GM18870 (cell line): ENCODE data around the gene PHKB.
"Not testable (repeated sequence)": the region's sequence is repeated elsewhere in the genome, so short reads cannot be mapped to it uniquely, and the experiment has no call there.

ENCODE experiments used
- ATAC-seq: cut with Tn5 transposase; IDR thresholded peaks from one replicate; pipeline ENCODE4 v1.9.1; 2021; ENCODE audit warnings: moderate library complexity; ENCODE audit not compliant: unreplicated experiment

PHKB gene

DNA sequence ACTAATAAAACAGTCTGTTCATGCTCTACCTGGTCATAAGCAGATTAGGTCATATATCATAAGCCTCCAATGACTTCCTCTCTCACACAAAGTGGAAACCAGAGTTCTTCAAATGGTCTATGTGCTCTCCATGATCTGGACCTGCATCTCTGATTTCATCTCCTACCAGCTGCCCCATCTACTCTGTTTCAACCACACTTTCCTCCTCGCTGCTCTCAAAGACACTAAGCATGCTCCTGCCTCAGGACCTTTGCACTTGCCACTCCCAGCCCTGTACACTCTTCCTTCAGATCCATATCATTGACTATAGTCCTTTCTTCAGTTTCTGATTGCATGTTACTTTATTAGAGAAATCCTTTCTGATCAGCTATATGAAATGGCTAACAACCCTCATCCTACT lies 196.8 kb downstream of the PHKB start:
- no peak for ATAC-seq

DNA sequence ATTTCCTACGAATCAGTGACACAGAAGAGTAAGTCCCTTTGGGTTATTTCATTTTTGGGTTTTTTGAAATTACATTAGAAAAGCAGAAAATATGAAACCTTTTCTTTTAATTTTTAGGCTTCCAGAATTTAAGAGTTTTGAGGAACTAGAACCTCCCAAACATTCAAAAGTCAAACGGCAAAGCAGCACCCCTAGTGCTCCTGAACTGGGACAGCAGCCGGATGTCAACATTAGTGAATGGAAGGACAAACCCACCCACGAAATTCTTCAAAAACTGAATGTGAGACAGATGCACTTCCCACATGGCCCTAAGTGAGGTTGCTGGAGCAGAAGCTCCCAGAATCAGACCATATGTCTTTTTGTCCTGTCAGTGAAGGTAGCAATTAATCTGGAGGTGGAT lies 199.4 kb downstream of the PHKB start:
- ATAC-seq: no peak

DNA sequence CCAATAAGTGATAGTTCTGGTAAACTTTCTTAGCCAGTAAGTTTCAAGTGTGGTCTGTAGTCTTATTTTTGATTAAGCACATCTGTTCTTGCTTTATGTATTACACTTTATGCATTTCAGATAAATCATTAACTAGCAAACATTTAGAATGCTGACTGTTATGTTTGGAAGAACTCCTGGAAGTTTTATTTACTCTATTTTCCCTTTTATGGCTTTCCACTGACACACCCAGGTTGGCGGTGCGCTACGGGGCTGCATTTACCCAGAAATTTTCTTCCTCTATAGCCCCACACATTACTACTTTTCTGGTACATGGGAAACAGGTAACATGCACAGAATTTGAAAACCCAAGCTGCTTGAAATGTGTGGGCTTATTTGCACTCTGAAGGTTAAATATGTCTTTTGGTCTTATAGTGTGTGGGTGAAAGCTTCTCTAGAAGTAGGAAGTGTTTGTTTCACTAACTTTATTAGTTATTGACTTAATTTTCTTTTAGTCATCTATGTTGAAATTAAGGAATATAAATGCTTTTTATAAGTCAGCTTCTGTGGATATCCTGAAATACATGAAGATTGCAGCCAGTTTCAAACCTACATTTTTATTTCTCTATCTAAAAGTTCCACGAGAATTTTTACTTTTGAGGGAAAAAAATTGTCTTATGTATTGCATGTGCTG lies 203.7 kb downstream of the PHKB start:
- no peak for ATAC-seq

DNA sequence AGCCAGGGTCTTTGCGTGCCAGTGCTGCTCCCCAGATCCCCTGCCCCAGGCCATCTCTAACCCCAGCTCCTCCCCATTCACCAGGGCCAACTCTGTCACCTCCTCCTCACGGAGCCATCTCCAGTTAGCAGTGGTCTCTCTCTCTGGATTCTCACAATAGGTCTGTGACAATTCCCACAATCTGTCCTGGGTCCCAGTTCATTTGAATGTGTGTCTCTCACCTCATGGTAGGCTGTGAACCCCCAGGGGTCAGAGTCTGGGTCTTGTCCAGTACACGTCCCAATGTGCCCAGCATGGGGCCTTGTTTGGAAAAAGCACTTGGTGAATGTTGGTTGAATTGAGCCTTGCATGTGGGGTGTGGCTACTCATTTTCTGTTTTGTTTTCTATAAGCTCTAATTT lies 205.3 kb downstream of the PHKB start:
- ATAC-seq: no peak

DNA sequence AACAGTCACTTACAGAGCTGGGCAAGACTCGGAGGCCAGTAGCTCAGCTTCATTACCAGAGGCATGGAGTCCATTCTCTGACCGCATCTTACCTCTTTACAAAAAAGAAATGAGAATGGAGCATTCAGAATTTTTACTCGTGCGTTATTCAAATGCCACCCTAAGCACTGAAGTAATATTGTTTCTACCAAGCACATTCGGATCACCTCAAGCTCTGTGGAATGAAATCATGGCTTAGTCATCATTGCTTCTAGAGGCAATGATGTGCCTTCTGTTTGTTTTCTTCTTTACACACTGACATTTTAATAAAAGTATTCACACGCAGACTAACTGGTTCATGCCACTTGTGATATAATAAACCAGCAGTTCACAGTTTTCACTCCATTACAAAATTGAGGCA lies 206.8 kb downstream of the PHKB start:
- ATAC-seq: no peak

DNA sequence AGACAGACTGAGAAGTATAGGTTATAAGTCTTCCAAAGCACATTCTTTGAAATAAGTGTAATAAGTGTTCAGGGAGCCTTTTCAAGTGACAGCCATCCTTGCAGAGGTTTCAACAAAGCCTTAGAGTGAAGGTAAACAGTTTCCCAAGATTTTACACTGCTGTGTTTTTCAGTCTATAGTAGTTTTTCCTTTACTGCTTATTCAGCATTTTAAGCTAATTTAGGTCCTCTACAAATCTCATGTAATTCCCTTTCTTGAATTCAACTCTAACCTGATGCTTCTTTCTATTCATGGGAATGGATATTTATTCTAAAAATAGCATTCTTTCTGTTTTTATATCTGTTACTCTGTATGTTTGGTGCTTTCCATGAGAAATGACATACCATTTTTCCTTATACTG lies 211.3 kb downstream of the PHKB start:
- no peak for ATAC-seq

DNA sequence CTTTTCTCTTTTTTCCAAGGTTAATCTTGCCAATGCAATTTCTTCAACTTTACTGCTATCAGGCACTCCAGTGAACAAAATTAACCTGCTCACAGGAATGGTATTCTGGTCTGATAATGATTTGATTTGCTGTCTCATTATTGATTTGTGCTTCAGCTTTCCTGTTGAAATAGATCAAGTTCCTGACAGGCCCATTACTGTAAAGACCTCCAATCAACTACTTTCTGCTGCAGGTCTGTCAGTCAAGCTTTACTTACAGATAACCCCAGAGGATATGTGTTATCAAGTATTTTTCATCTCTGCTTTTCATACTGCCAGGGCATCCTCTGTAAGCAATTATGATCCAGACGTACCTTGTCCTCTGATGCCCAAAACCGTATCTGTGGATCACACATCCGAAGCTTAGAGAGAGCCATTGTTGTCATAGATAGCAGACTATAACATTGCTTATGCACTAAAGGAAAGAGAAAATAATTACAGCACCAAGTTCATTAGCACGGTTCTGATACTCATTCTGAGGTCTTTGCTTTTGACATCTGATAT lies 215.6 kb downstream of the PHKB start:
- ATAC-seq: no peak

DNA sequence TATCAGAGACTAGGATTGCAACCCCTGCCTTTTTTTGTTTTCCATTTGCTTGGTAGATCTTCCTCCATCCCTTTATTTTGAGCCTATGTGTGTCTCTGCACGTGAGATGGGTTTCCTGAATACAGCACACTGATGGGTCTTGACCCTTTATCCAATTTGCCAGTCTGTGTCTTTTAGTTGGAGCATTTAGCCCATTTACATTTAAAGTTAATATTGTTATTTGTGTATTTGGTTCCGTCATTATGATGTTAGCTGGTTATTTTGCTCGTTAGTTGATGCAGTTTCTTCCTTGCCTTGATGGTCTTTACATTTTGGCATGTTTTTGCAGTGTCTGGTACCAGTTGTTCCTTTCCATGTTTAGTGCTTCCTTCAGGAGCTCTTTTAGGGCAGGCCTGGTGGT lies 220.4 kb downstream of the PHKB start:
- ATAC-seq: not testable (repeated sequence)

DNA sequence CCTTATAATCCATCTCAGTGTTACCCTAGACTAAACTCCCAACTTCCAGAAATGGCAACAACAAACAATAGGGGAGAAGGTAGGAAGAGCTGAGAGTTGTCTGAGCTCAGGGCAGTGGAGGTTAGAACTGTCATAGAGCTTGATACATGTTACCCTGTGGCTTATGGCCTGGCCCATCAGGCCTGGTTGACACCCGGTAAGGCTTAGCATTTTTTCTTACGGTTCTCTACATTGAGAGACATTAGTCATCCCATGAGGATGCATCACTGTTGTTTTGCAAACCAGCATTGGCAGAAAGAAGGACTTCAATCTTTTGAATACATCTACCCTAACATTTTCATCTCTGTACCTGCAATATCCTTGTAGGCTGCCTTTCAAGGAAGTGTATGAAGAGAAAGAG lies 226.6 kb downstream of the PHKB start:
- no peak for ATAC-seq

DNA sequence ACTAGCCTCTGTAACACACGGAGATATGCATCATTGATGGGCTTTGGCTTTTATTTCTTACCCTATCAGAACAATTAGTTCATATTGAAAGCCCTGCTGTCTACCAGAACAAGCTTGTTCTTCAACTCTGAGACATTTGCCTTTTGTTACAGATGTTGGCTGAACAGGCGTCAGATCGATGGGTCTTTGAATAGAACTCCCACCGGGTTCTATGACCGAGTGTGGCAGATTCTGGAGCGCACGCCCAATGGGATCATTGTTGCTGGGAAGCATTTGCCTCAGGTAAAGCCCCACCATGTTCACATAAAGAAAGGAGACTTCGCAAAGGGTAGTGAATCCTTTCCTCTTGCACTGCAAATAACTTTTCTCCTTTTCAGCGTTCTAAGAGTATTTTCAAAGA lies 232.1 kb downstream of the PHKB start:
- no peak for ATAC-seq

DNA sequence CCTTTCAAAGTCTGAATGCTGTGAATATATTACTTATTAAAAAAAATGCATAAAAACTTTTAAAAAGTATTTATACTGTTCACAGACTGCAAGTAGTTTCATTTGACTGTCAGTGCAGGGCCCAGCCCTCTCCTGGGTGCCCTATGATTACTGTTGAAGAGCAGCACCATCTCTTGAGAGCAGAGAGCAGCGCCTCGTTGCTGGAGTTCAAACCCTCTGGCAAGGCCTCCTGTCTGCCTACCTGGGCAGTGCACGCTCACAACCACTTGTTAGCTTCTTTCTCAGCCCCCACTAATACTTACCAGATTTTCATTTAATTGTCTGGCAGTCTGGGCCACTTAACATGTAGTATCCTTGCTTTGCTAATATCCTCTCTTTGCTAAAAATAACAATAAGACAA lies 233.4 kb downstream of the PHKB start:
- ATAC-seq: no peak

DNA sequence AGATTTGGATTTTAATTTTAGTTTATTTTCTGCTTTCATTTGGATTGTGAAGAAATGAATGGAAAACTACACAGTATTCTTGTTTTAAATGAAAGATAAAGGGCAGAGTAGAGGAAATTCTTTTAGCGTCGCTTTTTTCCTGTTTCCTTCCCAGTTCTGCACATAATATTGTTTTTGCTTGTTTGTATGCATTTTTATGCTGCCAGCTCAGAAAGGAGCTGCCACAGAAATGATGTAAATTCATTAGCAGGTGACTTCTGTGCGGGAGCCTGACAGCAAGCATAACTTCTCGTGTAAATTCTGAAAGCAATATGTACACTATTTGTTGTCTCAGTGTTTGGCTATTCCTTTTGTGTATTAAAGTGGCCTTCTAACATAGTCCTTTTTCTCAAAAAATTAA lies 234.6 kb downstream of the PHKB start:
- ATAC-seq: no peak

DNA sequence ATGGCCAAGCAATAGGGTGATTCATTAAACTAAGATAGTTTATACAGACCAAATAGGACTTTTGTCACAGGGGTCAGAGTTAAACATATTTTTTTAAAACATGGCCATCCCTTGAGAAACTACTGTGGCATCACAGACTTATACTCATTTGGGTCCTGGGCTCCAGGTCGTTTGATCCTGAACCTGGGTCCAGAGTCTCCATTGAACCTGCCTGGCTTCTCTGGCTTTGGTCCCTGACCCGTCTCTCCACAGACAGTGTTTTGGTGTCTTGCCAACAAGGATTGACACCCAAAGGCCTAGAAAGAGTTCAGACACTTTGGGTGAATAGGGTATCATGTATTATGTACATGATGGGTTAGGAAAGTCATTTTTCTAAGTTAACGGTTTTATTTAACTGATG lies 236.7 kb downstream of the PHKB start:
- ATAC-seq: no peak

DNA sequence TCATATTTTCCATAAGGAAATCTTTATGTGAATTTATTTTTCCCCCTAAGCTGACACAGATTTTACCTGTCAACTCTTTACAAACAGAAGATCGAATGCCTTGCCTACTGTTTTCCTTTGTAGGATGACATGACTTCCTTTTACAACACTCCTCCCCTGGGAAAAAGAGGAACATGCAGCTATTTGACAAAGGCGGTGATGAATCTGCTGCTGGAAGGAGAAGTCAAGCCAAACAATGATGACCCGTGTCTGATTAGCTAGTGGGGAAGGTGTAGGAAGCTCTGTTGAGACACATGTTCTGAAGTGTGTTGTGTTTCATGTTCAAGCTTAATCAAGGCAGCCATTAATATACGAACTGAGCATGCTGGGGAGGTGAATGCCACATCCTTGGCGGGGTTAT lies 238.0 kb downstream of the PHKB start:
- ATAC-seq: no peak

DNA sequence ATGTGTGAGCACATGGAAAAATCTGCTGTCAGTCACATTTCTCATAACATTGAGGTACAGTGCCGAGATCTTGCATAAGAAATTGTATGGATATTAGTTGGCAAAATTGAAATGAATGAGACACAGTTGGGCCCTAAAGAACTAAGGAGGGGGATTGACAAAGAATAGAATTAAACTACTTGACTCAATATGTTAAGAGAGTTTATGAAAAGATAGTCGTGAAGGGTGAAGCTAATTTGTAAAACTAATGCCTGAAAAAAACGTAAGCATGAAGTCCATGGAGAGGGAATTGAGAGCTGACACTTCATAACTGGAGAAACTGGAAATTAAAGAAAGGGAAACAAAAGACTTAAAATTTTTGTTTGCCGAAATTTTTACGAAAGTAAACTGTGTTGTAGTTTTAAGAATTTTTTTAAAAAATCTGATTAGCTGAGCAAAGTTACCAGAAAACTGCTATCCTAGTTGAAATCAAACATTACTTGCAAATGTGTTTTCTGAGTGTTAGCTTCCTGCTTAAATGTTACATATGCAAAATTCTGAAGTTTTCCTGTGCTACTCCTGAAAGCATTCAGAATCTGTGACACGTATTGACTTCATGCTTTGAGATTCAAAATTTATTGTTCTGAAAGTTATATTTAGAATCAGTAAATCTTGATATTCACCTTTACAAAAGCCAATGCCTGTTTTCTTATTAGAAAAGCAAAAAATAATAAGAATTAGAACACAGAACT lies 239.9 kb downstream of the PHKB start:
- no peak for ATAC-seq

DNA sequence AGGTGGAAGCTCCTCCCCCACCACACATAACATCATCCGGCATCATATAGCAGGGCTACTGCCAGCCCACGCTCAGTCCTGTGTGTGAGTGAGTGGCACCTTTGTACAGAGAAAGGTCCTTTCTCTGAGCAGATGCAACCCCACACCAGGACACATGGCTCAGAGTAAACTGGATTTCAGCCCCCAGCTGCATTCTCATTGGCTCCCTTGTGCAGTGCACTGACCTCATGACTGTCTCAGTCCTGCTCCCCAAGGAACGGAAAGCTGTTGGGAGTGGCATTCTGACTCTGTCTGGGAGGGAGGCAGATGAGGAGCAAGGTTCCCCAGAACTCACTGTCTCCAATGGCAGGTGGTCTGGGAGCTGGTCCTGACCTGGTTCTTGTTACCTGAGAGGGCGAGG lies 244.1 kb downstream of the PHKB start:
- no peak for ATAC-seq

DNA sequence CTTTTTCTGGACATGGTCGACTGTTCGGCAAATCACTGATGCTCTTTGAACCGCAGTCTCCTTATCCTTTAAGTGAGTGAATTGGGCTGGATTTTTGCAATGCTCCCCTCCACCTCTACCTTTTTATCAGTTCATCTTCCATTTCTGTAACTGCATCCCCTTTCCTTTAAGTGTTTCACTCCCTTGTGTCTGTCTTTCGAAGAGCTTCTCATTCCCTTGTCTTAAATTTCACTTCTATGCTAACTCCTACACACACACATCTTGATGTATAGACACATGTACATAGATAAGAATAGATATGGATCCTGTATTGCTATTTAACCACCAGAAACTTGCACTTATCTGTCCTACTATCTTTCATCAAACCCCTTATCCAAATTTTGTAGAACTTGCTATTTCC lies 250.7 kb downstream of the PHKB start:
- ATAC-seq: no peak

DNA sequence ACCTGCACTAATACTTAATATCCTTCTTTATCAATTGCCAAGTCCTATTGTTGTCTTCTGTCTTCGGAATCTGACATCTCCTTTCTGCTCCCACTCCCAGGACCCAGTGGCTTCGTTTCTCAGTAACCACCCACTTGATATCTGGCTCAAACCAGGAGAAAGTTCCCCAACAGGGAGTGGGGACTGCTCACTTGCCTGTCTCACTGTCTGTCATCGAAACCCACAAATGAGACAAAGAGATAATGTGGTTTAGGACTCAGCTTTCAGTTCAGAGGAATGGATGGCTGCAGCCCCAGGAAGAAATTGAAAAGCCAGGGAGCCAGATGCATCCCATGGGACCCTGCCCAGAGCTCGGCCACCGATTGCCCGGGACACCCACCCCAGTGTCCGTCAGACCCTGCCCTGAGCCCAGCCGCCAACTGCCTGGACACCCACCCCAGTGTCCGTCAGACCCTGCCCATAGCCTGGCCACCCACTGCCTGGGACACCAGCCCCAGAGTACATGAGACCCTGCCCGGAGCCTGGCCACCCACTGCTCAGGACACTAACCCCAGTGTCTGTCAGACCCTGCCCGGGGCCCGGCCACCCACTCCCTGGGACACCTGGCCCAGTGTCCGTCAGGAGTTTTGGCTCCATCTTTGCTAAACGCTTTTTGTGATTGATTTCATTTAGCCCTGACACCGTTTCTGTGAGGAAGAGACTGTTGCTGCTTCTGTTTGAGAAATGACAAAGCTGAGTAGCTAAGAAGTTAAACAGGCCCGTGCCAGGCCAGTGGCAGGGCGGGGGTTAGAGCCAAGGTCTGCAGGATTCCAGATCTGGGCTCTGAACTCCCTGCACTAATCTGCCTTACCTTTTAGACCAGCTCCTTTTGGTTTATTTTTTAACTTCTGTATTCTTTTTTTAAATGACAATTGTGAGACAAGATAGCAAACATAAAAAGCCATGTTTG lies 251.4 kb downstream of the PHKB start:
- ATAC-seq: no peak

DNA sequence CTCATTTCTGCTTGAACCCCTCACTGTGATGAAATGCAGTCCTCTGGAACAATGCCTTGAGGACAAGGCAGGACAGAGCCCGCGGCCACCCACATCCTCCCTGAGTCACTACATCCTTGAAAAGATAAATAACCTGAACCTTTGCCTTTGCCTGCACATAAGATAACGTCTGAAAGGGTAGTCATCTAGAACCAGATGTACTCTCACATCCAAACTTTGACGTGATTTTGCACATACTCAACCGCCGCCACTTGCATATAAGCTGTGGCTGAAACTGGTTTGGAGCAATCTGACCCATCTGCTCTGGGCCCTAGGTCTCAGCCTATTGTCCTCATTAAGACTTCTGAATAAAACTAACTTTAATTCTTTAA lies 252.1 kb downstream of the PHKB start:
- ATAC-seq: no peak

DNA sequence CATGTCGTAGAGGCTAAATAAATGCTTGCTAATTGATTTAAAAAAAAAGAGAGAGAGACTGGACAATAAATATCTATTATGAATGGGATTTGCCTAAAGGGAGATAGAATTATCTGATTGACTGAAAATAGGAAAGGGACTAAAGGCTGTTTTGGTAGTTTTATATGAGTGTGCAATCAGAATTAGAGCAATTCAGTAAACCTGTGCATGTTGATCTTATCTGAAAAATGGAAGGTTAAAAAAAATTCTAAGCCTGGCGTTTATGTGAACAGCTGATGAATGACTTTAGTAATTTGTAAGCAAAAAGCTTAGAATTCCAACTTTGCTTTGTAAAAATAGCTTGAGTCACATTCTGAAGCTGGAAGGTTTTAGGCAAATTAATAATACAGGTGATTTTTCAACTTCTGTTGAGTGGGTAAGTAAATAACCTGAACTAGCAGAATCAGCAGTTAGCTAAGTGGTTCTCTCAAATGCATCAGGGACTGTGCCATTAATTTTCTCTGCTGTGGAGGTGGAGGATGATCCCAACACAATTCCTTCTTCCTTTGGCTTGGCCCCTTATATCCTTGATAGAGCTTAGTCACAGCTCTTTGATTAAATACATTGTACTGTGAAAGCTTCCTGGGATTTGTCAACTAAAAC lies 254.4 kb downstream of the PHKB start:
- ATAC-seq: no peak

DNA sequence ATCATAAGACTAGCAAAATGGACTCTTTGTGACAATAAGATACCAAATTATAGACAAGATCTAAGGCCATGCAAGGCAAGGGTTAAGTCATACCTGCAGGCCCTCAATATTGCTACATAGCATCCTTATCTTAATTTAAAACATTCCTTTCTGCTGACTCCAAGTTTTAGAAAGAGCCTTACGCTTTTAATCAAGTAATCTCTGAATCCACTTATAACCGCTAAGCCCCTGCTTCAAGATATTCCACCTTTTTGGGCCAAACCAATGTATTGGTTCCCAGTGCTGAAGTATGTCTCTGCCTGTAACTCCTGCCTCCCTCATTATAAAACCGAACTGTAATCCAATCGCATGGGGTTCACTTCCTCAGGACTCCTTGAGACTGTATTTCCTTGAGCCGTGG lies 255.4 kb downstream of the PHKB start:
- no peak for ATAC-seq
